GM18858 (cell line): ENCODE results near the gene FCHSD2.
"Not testable (repeated sequence)": the region's sequence is repeated elsewhere in the genome, so short reads cannot be mapped to it uniquely, and the experiment has no call there.

Experiments used
- ATAC-seq: cut with Tn5 transposase; IDR thresholded peaks from one replicate; pipeline ENCODE4 v1.9.1; 2021; ENCODE audit not compliant: unreplicated experiment

The FCHSD2 gene

DNA sequence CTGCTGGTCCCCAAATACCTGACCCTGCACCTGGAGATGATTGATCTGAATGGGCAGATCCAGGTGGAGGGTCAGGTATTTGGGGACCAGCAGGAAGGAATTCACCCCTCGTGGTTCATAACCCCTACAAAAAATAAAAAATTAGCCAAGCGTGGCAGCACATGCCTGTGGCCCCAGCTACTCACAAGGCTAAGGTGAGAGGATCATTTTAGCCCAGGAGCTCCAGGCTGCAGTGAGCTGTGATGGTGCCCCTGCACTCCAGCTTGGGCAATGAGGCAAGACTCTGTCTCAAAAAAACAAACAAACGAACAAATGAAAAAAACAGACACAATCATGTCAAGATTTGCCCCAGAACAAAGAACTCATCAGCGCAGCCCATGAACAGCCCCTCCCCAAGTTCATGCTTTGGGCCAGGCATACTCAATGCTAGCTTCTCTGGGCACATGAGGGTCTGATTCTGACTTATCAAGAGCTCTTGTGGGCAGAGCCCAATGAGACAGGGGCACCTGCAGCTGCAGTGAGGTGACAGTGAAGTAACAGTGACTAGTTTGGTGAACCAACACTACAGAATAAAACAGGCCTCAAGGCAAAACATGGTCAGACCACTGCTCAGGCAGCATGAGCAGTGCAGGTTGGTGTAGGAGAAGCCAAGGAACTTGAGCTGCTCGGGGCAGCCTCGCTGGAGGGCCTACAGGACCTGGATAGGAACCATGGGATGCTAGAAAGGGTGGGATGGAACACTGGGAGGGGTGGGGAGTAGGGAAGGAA lies 10.2 kb upstream of the FCHSD2 start:
- no peak for ATAC-seq

GRCh38 chr11:73151416-73151815 lies 9.3 kb upstream of the FCHSD2 start:
- ATAC-seq: no peak

- ATAC-seq: no peak
Observed at GRCh38 chr11:73149105-73149504, 7.0 kb upstream of the FCHSD2 start.

GRCh38 chr11:73147771-73148681 lies 5.9 kb upstream of the FCHSD2 start:
- ATAC-seq: no peak

- ATAC-seq: no peak
Observed at GRCh38 chr11:73145986-73146575, 4.0 kb upstream of the FCHSD2 start.

- no peak for ATAC-seq
Observed at GRCh38 chr11:73143126-73143838, 1.2 kb upstream of the FCHSD2 start.

DNA sequence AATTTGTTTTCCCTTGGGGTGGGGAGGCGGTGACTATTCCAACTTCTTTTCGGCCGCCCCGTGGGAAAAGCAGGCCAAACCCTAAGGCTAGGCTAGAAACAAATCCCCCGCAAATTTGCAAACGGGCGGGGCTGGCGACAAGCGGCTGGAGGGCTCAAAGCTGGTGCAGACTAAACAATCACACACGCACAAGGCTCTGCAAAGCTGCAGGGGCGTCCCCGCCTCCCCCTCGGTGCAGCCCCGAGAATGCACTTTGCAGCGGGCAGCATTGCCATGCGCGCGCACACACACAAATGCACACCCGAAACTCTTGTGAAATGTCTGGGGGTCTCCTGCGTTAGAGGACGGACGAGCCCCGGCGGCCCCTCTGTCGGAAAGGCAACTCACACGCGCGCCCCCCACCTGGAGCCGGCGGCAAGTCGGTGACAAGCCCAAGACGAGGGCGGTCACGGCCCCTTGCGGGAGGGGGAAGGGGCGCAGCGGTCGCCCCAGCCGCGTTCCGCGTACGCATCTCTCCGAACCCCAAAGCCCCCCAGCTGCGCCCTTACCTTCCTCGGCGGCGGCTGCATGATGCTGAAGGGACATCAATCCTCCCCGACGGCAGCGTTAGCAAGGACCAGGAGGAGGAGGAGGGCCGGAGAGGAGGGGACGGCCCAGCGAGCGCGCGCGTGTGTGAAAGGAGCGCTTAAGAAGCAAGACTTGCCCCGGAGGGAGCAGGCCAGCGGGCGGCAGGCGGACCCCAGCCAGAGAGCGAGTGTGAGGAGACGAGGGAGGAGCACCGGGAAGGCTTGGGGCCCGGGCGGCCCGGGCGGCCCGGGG lies 600 bp downstream of the FCHSD2 start:
- ATAC-seq: no peak

- ATAC-seq: no peak
Observed at GRCh38 chr11:73141031-73141308, 1.1 kb downstream of the FCHSD2 start.

DNA sequence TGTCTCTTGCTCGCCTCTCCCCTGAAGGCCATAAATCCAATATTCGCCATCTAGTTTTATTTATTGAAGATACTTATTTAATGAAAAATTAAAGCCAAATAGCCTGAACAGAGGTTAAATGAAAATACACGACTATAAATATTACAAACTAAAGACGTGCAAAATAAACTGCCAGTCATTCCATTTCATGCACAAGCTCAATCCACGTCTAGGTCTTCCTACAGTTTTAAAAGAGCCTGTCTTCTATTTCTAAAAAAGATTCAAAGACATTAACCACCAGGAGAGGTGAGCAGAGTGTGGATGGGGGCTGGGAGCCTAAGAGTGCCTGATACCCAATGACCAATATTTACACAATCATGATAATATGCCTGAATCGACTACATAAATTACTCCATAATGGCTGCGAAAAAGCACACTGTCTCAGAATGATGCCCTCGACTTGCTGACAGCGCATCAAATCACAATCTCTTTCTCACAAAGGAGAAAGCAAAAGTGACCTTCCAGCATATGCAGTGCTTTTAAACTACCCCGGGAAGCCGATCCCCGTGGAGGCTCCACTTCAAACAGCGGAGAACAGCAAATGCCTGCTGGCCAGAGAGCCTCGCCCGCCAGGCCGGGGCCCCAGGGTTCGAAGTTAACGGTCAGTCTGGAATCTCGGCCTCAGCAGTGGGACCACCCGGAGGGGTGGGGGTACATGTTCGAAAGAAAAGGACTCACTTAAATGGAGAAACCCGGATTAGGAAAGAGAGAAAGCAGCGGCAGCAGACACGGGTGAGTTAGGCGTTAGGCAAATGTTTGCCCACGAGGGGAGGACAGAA lies 1.7 kb downstream of the FCHSD2 start:
- no peak for ATAC-seq

- no peak for ATAC-seq
Observed at GRCh38 chr11:73139476-73140198, 2.5 kb downstream of the FCHSD2 start.

GRCh38 chr11:73137944-73138274 lies 4.2 kb downstream of the FCHSD2 start:
- ATAC-seq: no peak

DNA sequence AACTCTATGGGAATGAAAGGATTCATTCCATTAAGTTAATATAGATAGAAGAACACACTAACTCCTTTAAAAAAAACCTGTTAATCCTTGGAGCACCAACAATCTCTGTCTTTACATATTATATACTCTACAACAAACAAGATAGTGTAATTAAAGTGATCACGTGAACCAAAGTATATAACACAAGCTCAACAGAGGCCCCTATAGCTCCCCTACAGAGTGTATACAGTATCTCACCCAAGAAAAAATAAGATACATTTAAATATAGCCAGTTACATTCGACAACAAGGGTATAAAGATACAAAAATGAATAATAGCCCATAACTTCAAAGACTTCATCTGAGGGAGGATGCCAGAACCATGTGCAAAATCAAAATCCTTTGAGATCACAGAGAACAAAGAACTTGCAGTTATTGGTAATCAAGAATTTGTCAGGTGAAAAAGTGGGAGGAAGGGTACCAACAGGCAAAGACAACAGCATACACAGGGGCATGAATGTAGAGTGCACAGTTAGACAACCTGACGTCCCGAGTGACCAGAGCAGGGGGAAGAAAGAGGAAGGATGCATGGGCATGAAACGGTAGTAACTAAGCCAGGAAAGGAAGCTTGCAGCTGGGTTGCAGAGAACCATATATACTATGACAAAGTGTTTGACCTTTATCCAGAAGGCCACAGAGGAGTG lies 4.7 kb downstream of the FCHSD2 start:
- no peak for ATAC-seq

GRCh38 chr11:73136722-73137121 lies 5.4 kb downstream of the FCHSD2 start:
- not testable (repeated sequence) for ATAC-seq

GRCh38 chr11:73135346-73136284 lies 6.5 kb downstream of the FCHSD2 start:
- no peak for ATAC-seq

DNA sequence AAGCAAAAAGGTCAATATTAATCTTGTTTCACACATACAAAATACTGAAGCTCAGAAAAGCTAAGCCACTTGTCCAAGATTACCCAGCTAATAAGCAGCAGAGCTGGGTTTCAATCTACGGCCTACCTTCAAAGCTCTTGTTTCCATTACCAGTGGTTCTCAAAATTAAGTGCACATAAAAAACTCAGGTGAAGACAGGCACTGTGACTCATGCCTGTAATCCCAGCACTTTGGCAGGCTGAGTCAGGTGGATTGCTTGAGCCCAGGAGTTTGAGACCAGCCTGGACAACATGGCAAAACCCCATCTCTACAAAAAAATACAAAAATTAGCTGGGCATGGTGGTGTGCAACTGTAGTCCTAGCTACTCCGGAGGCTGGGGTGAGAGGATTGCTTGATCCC lies 9.8 kb downstream of the FCHSD2 start:
- not testable (repeated sequence) for ATAC-seq

DNA sequence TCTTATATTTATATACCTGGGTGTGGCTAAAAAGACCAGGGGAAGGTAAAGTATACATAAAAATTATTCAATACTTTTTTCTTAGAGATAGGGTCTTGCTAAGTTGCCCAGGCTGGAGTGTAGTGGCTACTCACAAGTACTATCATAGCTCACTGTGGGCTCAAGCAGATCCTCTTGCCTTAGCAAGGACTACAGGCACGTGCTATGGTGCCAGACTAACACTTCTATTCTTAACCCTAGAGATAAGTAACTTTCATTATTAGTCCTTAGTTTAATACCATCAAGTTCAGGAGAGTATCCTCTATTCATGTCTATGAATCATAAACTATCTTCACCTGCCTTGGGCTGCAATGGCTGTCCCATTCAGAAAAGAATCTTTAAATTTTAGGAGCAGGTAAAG lies 11.9 kb downstream of the FCHSD2 start:
- no peak for ATAC-seq

DNA sequence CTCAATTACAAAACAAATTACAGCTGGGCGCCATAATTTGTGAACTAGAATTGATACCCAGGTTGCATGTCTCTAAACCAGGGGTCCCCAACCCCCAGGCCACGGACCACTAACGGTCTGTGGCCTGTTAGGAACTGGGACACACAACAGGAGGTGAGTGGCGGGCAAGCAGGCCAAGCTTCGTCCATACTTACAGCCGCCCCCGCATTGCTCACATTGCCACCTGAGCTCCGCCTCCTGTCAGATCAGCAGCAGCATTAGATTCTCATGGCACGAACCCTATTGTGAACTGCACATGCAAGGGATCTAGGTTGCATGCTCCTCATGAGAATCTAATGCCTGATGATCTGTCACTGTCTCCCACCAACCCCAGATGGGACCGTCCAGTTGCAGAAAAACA lies 12.9 kb downstream of the FCHSD2 start:
- no peak for ATAC-seq
